H54 (cell line): ENCODE measurements around the gene PNMA8C.
"Not testable (repeated sequence)": the region's sequence is repeated elsewhere in the genome, so short reads cannot be mapped to it uniquely, and the experiment has no call there.

ENCODE experiments used
- DNase-seq: peaks from one replicate; pipeline ENCODE4 v3.0.0; 2011; ENCODE audit warnings: low spot score, mixed read lengths; ENCODE audit not compliant: insufficient read length
- FAIRE-seq: peaks from 3 replicates; lab custom pipeline; 2011; peaks lifted over from hg19 to GRCh38; lab: Jason Lieb, UNC
- POLR2A ChIP-seq: IDR thresholded peaks from 2 replicates; pipeline ENCODE4 v1.6.1; 2011; ENCODE audit warnings: low read depth, mild to moderate bottlenecking, low read length

The PNMA8C gene

GRCh38 chr19:46410205-46411087 lies 18.3 kb downstream of the PNMA8C start:
- DNase-seq (no peak), FAIRE-seq (no peak)
- TF ChIP-seq POLR2A = no peak

- DNase-seq (no peak), FAIRE-seq (no peak)
- no peak for TF ChIP-seq POLR2A
Observed at GRCh38 chr19:46409191-46409590, 19.5 kb downstream of the PNMA8C start.

- TF ChIP-seq POLR2A = no peak
- FAIRE-seq (no peak), DNase-seq (no peak)
Observed at GRCh38 chr19:46408664-46409039, 20.1 kb downstream of the PNMA8C start.

- no peak for TF ChIP-seq POLR2A
- no peak for DNase-seq
- no peak for FAIRE-seq
Observed at GRCh38 chr19:46407856-46408663, 20.7 kb downstream of the PNMA8C start.

GRCh38 chr19:46406976-46407375 lies 21.8 kb downstream of the PNMA8C start:
- DNase-seq (no peak), FAIRE-seq (no peak)
- TF ChIP-seq POLR2A = no peak

GRCh38 chr19:46404753-46405468 lies 23.8 kb downstream of the PNMA8C start:
- DNase-seq (no peak), FAIRE-seq (no peak)
- no peak for TF ChIP-seq POLR2A

- DNase-seq = no peak
- no peak for TF ChIP-seq POLR2A
- no peak for FAIRE-seq
Observed at GRCh38 chr19:46404055-46404752, 24.5 kb downstream of the PNMA8C start.

GRCh38 chr19:46402725-46403124 lies 26.0 kb downstream of the PNMA8C start:
- DNase-seq (no peak), FAIRE-seq (no peak)
- no peak for TF ChIP-seq POLR2A

- not testable (repeated sequence) for DNase-seq, FAIRE-seq
Observed at GRCh38 chr19:46397801-46398479, 30.8 kb downstream of the PNMA8C start.

GRCh38 chr19:46394402-46394797 lies 34.3 kb downstream of the PNMA8C start:
- DNase-seq = no peak
- FAIRE-seq = no peak
- no peak for TF ChIP-seq POLR2A

GRCh38 chr19:46393456-46394401 lies 35.0 kb downstream of the PNMA8C start:
- DNase-seq = no peak
- no peak for TF ChIP-seq POLR2A
- FAIRE-seq = no peak

GRCh38 chr19:46392837-46393236 lies 35.9 kb downstream of the PNMA8C start:
- FAIRE-seq = no peak

More at GRCh38 chr19:46392837-46393236, 35.9 kb downstream of the PNMA8C start:
- no peak for DNase-seq
- no peak for TF ChIP-seq POLR2A
